Activated CD4-positive, alpha-beta T cell treated with anti-CD3 and anti-CD28 coated beads for 1 hour (primary cell): Measurements from ENCODE around the gene HLA-DOB.
A peak's percentile ranks its signal among the peaks of the same experiment; 100 is the strongest.

Experiments used
- DNase-seq: peaks from one replicate; pipeline ENCODE4 v3.0.0-alpha.2; 2020

Gene HLA-DOB

GRCh38 chr6:32843331-32843978 lies 26.7 kb upstream of the HLA-DOB start:
- DNase-seq = no peak

GRCh38 chr6:32842690-32843089 lies 25.9 kb upstream of the HLA-DOB start:
- DNase-seq = no peak

GRCh38 chr6:32842021-32842650 lies 25.3 kb upstream of the HLA-DOB start:
- DNase-seq = no peak

- DNase-seq = no peak
These were observed 23.9 kb upstream of the HLA-DOB start for GRCh38 chr6:32840604-32841246.

- no peak for DNase-seq
These were observed 22.6 kb upstream of the HLA-DOB start for GRCh38 chr6:32839356-32839755.

- DNase-seq = peak; percentile 96
These were observed 21.5 kb upstream of the HLA-DOB start, which contains the start of gene TAP2 for GRCh38 chr6:32838114-32838958. Gene TAP2, minus strand, starts transcription at chr6:32838739. Its CDS starts 506 bp downstream, at chr6:32838233.

- no peak for DNase-seq
These were observed 20.9 kb upstream of the HLA-DOB start for GRCh38 chr6:32837651-32838113.

GRCh38 chr6:32836873-32837272 lies 20.1 kb upstream of the HLA-DOB start:
- no peak for DNase-seq

- no peak for DNase-seq
These were observed 18.5 kb upstream of the HLA-DOB start for GRCh38 chr6:32835167-32835893.

GRCh38 chr6:32833664-32834063 lies 16.9 kb upstream of the HLA-DOB start:
- no peak for DNase-seq

GRCh38 chr6:32832535-32832934 lies 15.7 kb upstream of the HLA-DOB start:
- DNase-seq = no peak

- DNase-seq = no peak
These were observed 14.1 kb upstream of the HLA-DOB start for GRCh38 chr6:32830936-32831335.

GRCh38 chr6:32830017-32830416 lies 13.2 kb upstream of the HLA-DOB start:
- no peak for DNase-seq

GRCh38 chr6:32829495-32829894 lies 12.7 kb upstream of the HLA-DOB start:
- DNase-seq = no peak

GRCh38 chr6:32827025-32827424 lies 10.2 kb upstream of the HLA-DOB start:
- DNase-seq = no peak

- DNase-seq = no peak
These were observed 9.2 kb upstream of the HLA-DOB start for GRCh38 chr6:32825966-32826365.

- no peak for DNase-seq
These were observed 2.9 kb upstream of the HLA-DOB start for GRCh38 chr6:32819729-32820128.

GRCh38 chr6:32818867-32819266 lies 2.1 kb upstream of the HLA-DOB start:
- no peak for DNase-seq

GRCh38 chr6:32815996-32816395 lies 806 bp downstream of the HLA-DOB start:
- DNase-seq = no peak

- DNase-seq = no peak
These were observed 1.7 kb downstream of the HLA-DOB start for GRCh38 chr6:32815115-32815514.

- DNase-seq = no peak
These were observed 2.7 kb downstream of the HLA-DOB start for GRCh38 chr6:32814145-32814544.

GRCh38 chr6:32809171-32809570 lies 7.6 kb downstream of the HLA-DOB start:
- no peak for DNase-seq
